ENCODE data around the gene CHST9. TPM values are rescaled to one million over a fixed set of nuclear protein-coding genes. Genes with fewer than 3 reads are reported as not detected.
A peak's percentile ranks its signal among the peaks of the same experiment; 100 is the strongest.
"Not testable (repeated sequence)": the region's sequence is repeated elsewhere in the genome, so short reads cannot be mapped to it uniquely, and the experiment has no call there.

Gene CHST9
- total RNA-seq, 1 experiment from 2014 or later, result not detected

GRCh38 chr18:26963292-26963691 is 221.8 kb downstream of the CHST9 start:
- DNase-seq (ENCODE audit: low spot score), result no peak

GRCh38 chr18:26961839-26962238 is 223.3 kb downstream of the CHST9 start:
- no peak for DNase-seq (ENCODE audit: low spot score)
- in situ Hi-C loops (cut with HindIII; ENCODE audit: low sequenced_read_pairs), result no loop called here

More at GRCh38 chr18:26963292-26963691, 221.8 kb downstream of the CHST9 start:
- in situ Hi-C loops (cut with HindIII; ENCODE audit: low sequenced_read_pairs), result no loop called here

GRCh38 chr18:26960911-26961310 is 224.2 kb downstream of the CHST9 start:
- in situ Hi-C loops (cut with HindIII; ENCODE audit: low sequenced_read_pairs), result no loop called here
- DNase-seq (ENCODE audit: low spot score), result no peak

- in situ Hi-C loops (cut with HindIII; ENCODE audit: low sequenced_read_pairs), result no loop called here
- no peak for DNase-seq (ENCODE audit: low spot score)
These were observed 228.2 kb downstream of the CHST9 start for GRCh38 chr18:26956863-26957262.

GRCh38 chr18:26948703-26949102 is 236.4 kb downstream of the CHST9 start:
- no peak for DNase-seq (ENCODE audit: low spot score)
- in situ Hi-C loops (cut with HindIII; ENCODE audit: low sequenced_read_pairs), result no loop called here

- in situ Hi-C loops (cut with HindIII; ENCODE audit: low sequenced_read_pairs), result no loop called here
- DNase-seq (ENCODE audit: low spot score), result no peak
These were observed 241.2 kb downstream of the CHST9 start for GRCh38 chr18:26943906-26944305.

- DNase-seq (ENCODE audit: low spot score), result peak; percentile 25
- in situ Hi-C loops (cut with HindIII; ENCODE audit: low sequenced_read_pairs), result no loop called here
These were observed 243.5 kb downstream of the CHST9 start for GRCh38 chr18:26941584-26941983.

- in situ Hi-C loops (cut with HindIII; ENCODE audit: low sequenced_read_pairs), result no loop called here
- DNase-seq (ENCODE audit: low spot score), result no peak
These were observed 244.2 kb downstream of the CHST9 start for GRCh38 chr18:26940744-26941398.

- DNase-seq (ENCODE audit: low spot score), result no peak
- in situ Hi-C loops (cut with HindIII; ENCODE audit: low sequenced_read_pairs), result no loop called here
These were observed 253.4 kb downstream of the CHST9 start for GRCh38 chr18:26931659-26932058.

- in situ Hi-C loops (cut with HindIII; ENCODE audit: low sequenced_read_pairs), result no loop called here
- no peak for DNase-seq (ENCODE audit: low spot score)
These were observed 254.5 kb downstream of the CHST9 start for GRCh38 chr18:26930630-26931029.

GRCh38 chr18:26928670-26929313 is 256.3 kb downstream of the CHST9 start:
- no peak for DNase-seq (ENCODE audit: low spot score)
- in situ Hi-C loops (cut with HindIII; ENCODE audit: low sequenced_read_pairs), result no loop called here

GRCh38 chr18:26927822-26928221 is 257.3 kb downstream of the CHST9 start:
- in situ Hi-C loops (cut with HindIII; ENCODE audit: low sequenced_read_pairs), result not testable (repeated sequence)

GRCh38 chr18:26926066-26926675 is 258.9 kb downstream of the CHST9 start:
- no peak for DNase-seq (ENCODE audit: low spot score)
- in situ Hi-C loops (cut with HindIII; ENCODE audit: low sequenced_read_pairs), result no loop called here

More at GRCh38 chr18:26927822-26928221, 257.3 kb downstream of the CHST9 start:
- not testable (repeated sequence) for DNase-seq (ENCODE audit: low spot score)

GRCh38 chr18:26925313-26925712 is 259.8 kb downstream of the CHST9 start:
- no peak for DNase-seq (ENCODE audit: low spot score)
- in situ Hi-C loops (cut with HindIII; ENCODE audit: low sequenced_read_pairs), result no loop called here

GRCh38 chr18:26922313-26922712 is 262.8 kb downstream of the CHST9 start:
- in situ Hi-C loops (cut with HindIII; ENCODE audit: low sequenced_read_pairs), result no loop called here
- no peak for DNase-seq (ENCODE audit: low spot score)

GRCh38 chr18:26920644-26921043 is 264.5 kb downstream of the CHST9 start:
- in situ Hi-C loops (cut with HindIII; ENCODE audit: low sequenced_read_pairs), result no loop called here
- DNase-seq (ENCODE audit: low spot score), result no peak

- in situ Hi-C loops (cut with HindIII; ENCODE audit: low sequenced_read_pairs), result no loop called here
- DNase-seq (ENCODE audit: low spot score), result no peak
These were observed 265.5 kb downstream of the CHST9 start for GRCh38 chr18:26919627-26920026.

GRCh38 chr18:26919201-26919600 is 265.9 kb downstream of the CHST9 start:
- in situ Hi-C loops (cut with HindIII; ENCODE audit: low sequenced_read_pairs), result no loop called here
- DNase-seq (ENCODE audit: low spot score), result no peak

GRCh38 chr18:26911840-26912239 is 273.3 kb downstream of the CHST9 start:
- DNase-seq (ENCODE audit: low spot score), result no peak
- in situ Hi-C loops (cut with HindIII; ENCODE audit: low sequenced_read_pairs), result no loop called here

GRCh38 chr18:26909599-26910290 is 275.4 kb downstream of the CHST9 start:
- in situ Hi-C loops (cut with HindIII; ENCODE audit: low sequenced_read_pairs), result no loop called here
- DNase-seq (ENCODE audit: low spot score), result peak; percentile 8

Measured in G401 (cell line).